COLO668 (cell line): ENCODE data around the gene TRIB2.
"Not testable (repeated sequence)": the region's sequence is repeated elsewhere in the genome, so short reads cannot be mapped to it uniquely, and the experiment has no call there.

ENCODE experiments used
- DNase-seq: peaks from one replicate; lab custom pipeline; 2025; ENCODE audit not compliant: unreplicated experiment; lab: John Stamatoyannopoulos, UW

The TRIB2 gene

GRCh38 chr2:12716282-12717190 is at the start of gene TRIB2:
Gene TRIB2 (plus strand): TSS chr2:12716936. CDS start chr2:12718308, 1,372 bp downstream.
- peak; percentile 89 for DNase-seq

GRCh38 chr2:12669036-12669435 is 47.7 kb upstream of the TRIB2 start:
- no peak for DNase-seq

- DNase-seq, result no peak
These were observed 43.9 kb upstream of the TRIB2 start for GRCh38 chr2:12672711-12673315.

GRCh38 chr2:12674644-12675328 is 42.0 kb upstream of the TRIB2 start:
- no peak for DNase-seq

GRCh38 chr2:12675352-12675795 is 41.4 kb upstream of the TRIB2 start:
- DNase-seq, result no peak

GRCh38 chr2:12675801-12676200 is 40.9 kb upstream of the TRIB2 start:
- no peak for DNase-seq

- no peak for DNase-seq
These were observed 40.0 kb upstream of the TRIB2 start for GRCh38 chr2:12676771-12677170.

GRCh38 chr2:12678186-12678585 is 38.5 kb upstream of the TRIB2 start:
- DNase-seq, result no peak

- DNase-seq, result no peak
These were observed 37.1 kb upstream of the TRIB2 start for GRCh38 chr2:12679550-12680072.

- not testable (repeated sequence) for DNase-seq
These were observed 36.6 kb upstream of the TRIB2 start for GRCh38 chr2:12680115-12680514.

GRCh38 chr2:12682017-12682416 is 34.7 kb upstream of the TRIB2 start:
- no peak for DNase-seq

GRCh38 chr2:12683457-12684100 is 33.2 kb upstream of the TRIB2 start:
- no peak for DNase-seq

GRCh38 chr2:12684471-12684936 is 32.2 kb upstream of the TRIB2 start:
- no peak for DNase-seq

GRCh38 chr2:12685145-12685544 is 31.6 kb upstream of the TRIB2 start:
- no peak for DNase-seq

- no peak for DNase-seq
These were observed 30.8 kb upstream of the TRIB2 start for GRCh38 chr2:12685956-12686355.

GRCh38 chr2:12686708-12687283 is 29.9 kb upstream of the TRIB2 start:
- no peak for DNase-seq

GRCh38 chr2:12688091-12688490 is 28.6 kb upstream of the TRIB2 start:
- DNase-seq, result no peak

GRCh38 chr2:12688893-12689292 is 27.8 kb upstream of the TRIB2 start:
- no peak for DNase-seq

GRCh38 chr2:12693509-12693908 is 23.2 kb upstream of the TRIB2 start:
- no peak for DNase-seq

GRCh38 chr2:12694990-12695774 is 21.6 kb upstream of the TRIB2 start:
- no peak for DNase-seq
